ENCODE measurements around the gene PRKCH. TPM values are rescaled to one million over a fixed set of nuclear protein-coding genes. Genes with fewer than 3 reads are reported as not detected.

Gene PRKCH
- total and polyA plus RNA-seq, 10 of the 15 experiments (the other 5 are each of a cell fraction or from before 2014, with no cell fraction given): 10.7 to 140 (median 33.2) TPM

DNA sequence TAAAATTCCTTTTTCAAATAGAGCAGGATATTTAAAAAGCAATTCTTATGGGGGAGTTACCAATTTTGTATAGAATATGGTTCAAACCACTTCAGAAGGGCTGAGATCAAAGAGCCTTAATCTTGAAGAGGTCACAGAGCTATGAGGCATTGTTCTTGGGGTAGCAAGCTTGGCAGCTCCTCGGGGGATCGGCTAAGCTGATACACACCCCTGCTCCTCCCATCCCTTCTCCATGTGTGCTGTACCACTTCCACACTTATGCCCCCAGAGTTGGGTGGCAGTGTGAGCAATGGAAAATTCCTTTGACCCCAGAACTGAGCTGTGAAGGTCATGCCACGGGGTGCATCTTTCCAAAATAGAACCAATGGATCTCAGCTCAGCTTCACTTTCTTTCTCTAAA is 25.2 kb upstream of the PRKCH start (continued):
- TF ChIP-seq TCF7 (IDR thresholded peaks at IDR 0.05; ENCODE audit: borderline replicate concordance): no peak
- TF ChIP-seq CHD2 (IDR thresholded peaks at IDR 0.05; ENCODE audit: borderline replicate concordance, low read depth, low read length): no peak
- no peak for TF ChIP-seq MYC (IDR thresholded peaks at IDR 0.05; ENCODE audit: insufficient read depth, insufficient read length, insufficient replicate concordance, low read length, severe bottlenecking)
- no peak for TF ChIP-seq MEF2A (IDR thresholded peaks at IDR 0.05; ENCODE audit: insufficient read depth, low read depth, low read length)
- no peak for TF ChIP-seq KAT2A (conservative IDR thresholded peaks at IDR 0.05; ENCODE audit: control insufficient read depth, low read depth, low read length)
- TF ChIP-seq IKZF1 (conservative IDR thresholded peaks at IDR 0.05): no peak
- no peak for TF ChIP-seq NKRF (conservative IDR thresholded peaks at IDR 0.05)

- Histone ChIP-seq H3K4me2 (ENCODE audit: control insufficient read depth, insufficient read depth) (no peak overlapping the region), H3K79me2 (ENCODE audit: control insufficient read depth, insufficient read depth, low read length) (no peaks in the 10 kb centered on the region), H3K9ac (ENCODE audit: control insufficient read depth, insufficient read depth, low read length) (no peak overlapping the region; the same call in 1 of the 2 replicates), H3K4me3 (no peak overlapping the region), H3K27me3 (replicated peaks in 1 of 2; ENCODE audit: control insufficient read depth in 2 of 2, insufficient read depth in 2 of 2, low read length in 1 of 2) (no peaks in the 10 kb centered on the region), H3K4me1 (ENCODE audit: control insufficient read depth, insufficient read depth, low read length) (peaks cover 12% of the 10 kb centered on the region), H3K9me3 (replicated peaks; ENCODE audit: control insufficient read depth, insufficient read depth, low read length) (no peaks in the 10 kb centered on the region), H3K27ac (ENCODE audit: control insufficient read depth, insufficient read depth) (no peak overlapping the region), H3K36me3 (ENCODE audit: control insufficient read depth in 2 of 2, insufficient read depth in 2 of 2, low read length in 1 of 2) (no peaks in the 10 kb centered on the region), H4K20me1 (ENCODE audit: control insufficient read depth, insufficient read depth) (no peaks in the 10 kb centered on the region), H2AFZ (ENCODE audit: control insufficient read depth, low read depth, low read length) (no peak overlapping the region)
- in situ Hi-C loops (cut with MboI) (loop anchor here (5.0 kb wide), 1 partner anchor 540 kb away; no protein-coding TSS in a partner anchor), intact Hi-C loops (cut with micrococcal nuclease; ENCODE audit: unreplicated experiment) (loop anchor here (1.0 to 10.0 kb wide), 5 partner anchors 92 to 540 kb away; no protein-coding TSS in a partner anchor)
- WGBS (ENCODE audit: insufficient coverage, insufficient replicate concordance, low lambda C conversion rate, missing lambda C conversion rate): 2% methylated on average over 2 of the region's 2 CpGs
- CTCF ChIA-PET: interaction anchor here (0.6 to 5.9 kb wide), 35 partner anchors 9 to 593 kb away, joined by 3 to 42 read pairs (median 4); no protein-coding TSS in a partner anchor
- SMC1A ChIA-PET (ENCODE audit: uncharacterized antibody, unreplicated experiment): interaction anchor here (0.7 to 3.5 kb wide), 27 partner anchors 11 to 540 kb away, joined by 3 to 17 read pairs (median 4); no protein-coding TSS in a partner anchor
- POLR2A ChIA-PET: interaction anchor here (0.9 to 1.0 kb wide), 2 partner anchors 12 to 22 kb away, joined by 3 read pairs; no protein-coding TSS in a partner anchor
- DNase-seq (ENCODE audit: low read depth, low spot score) (peak; percentile 23), ATAC-seq (peak; percentile 89), FAIRE-seq (peak; percentile 57)
- RAD21 ChIA-PET (ENCODE audit: unreplicated experiment): interaction anchor here (0.7 to 2.2 kb wide), 23 partner anchors 26 to 544 kb away, joined by 3 to 16 read pairs (median 4); no protein-coding TSS in a partner anchor
- no TSS peak for BruUV-seq (replicated peaks)
- TF ChIP-seq, protein P1, sequence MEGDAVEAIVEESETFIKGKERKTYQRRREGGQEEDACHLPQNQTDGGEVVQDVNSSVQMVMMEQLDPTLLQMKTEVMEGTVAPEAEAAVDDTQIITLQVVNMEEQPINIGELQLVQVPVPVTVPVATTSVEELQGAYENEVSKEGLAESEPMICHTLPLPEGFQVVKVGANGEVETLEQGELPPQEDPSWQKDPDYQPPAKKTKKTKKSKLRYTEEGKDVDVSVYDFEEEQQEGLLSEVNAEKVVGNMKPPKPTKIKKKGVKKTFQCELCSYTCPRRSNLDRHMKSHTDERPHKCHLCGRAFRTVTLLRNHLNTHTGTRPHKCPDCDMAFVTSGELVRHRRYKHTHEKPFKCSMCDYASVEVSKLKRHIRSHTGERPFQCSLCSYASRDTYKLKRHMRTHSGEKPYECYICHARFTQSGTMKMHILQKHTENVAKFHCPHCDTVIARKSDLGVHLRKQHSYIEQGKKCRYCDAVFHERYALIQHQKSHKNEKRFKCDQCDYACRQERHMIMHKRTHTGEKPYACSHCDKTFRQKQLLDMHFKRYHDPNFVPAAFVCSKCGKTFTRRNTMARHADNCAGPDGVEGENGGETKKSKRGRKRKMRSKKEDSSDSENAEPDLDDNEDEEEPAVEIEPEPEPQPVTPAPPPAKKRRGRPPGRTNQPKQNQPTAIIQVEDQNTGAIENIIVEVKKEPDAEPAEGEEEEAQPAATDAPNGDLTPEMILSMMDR (IDR thresholded peaks at IDR 0.05 in 2 of 3, conservative IDR thresholded peaks at IDR 0.05 in 1 of 3; ENCODE audit: control insufficient read depth in 2 of 3, extremely low read depth in 1 of 3, insufficient read depth in 1 of 3, low read depth in 3 of 3, low read length in 3 of 3): peak; percentile 50 to 66 (median 65)
- TF ChIP-seq SMARCA5 (IDR thresholded peaks at IDR 0.05): peak; percentile 32; the same call in 1 of the 2 replicates
- no peak for TF ChIP-seq MYC (IDR thresholded peaks at IDR 0.05; ENCODE audit: insufficient read depth, insufficient read length, insufficient replicate concordance, low read length, severe bottlenecking)
- TF ChIP-seq ZNF24 (IDR thresholded peaks at IDR 0.05): 0 out of 2 replicates have a peak, but pooled peaks have one; percentile 10
- 0 out of 2 replicates have a peak, but pooled peaks have one; percentile 18 for TF ChIP-seq ATF7 (IDR thresholded peaks at IDR 0.05; ENCODE audit: low read depth)
- TF ChIP-seq NKRF (conservative IDR thresholded peaks at IDR 0.05): no peak
- TF ChIP-seq SMC3 (IDR thresholded peaks at IDR 0.05; ENCODE audit: borderline replicate concordance, low read length): peak; percentile 69; the same call in 1 of the 2 replicates
These were observed 24.5 kb upstream of the PRKCH start for GRCh38 chr14:61296719-61297502.

Measured in GM12878 (cell line).